ENCODE measurements around the gene OR6V1. TPM values are rescaled to one million over a fixed set of nuclear protein-coding genes. Genes with fewer than 3 reads are reported as not detected.

OR6V1 gene
- total RNA-seq, 4 donors from 2014 or later, result not detected

Other genes starting within 250 kb of the OR6V1 start
- 10 to 100 TPM; 20.0 to 46.2 (median 27.4) TPM for gene EPHB6, start 197.3 kb upstream of the OR6V1 start, total RNA-seq
- 1 to 10 TPM in 2 of 4 donors, under 1 TPM in 2; 0.25 to 2.9 (median 1.2) TPM for gene TRPV6, start 166.6 kb upstream of the OR6V1 start, total RNA-seq
- gene TRPV5, start 118.6 kb upstream of the OR6V1 start, total RNA-seq, result not detected
- gene LLCFC1, start 112.9 kb upstream of the OR6V1 start, total RNA-seq, result under 1 TPM in 1 of 4 donors, not detected in 3; 0.67 TPM
- gene KEL, start 90.0 kb upstream of the OR6V1 start, total RNA-seq, result 1 to 10 TPM in 1 of 4 donors, under 1 TPM in 3; 0.29 to 2.0 (median 0.49) TPM
- 1 to 10 TPM in 1 of 4 donors, not detected in 3; 1.2 TPM for gene OR9A2, start 25.2 kb upstream of the OR6V1 start, total RNA-seq
- not detected for gene PIP, start 79.7 kb downstream of the OR6V1 start, total RNA-seq
- not detected for gene TAS2R39, start 131.1 kb downstream of the OR6V1 start, total RNA-seq
- gene TAS2R40, start 169.7 kb downstream of the OR6V1 start, total RNA-seq, result not detected
- gene GSTK1, start 211.1 kb downstream of the OR6V1 start, total RNA-seq, result 100 to 1,000 TPM; 147 to 319 (median 220) TPM
- 10 to 100 TPM in 2 of 4 donors, 1 to 10 TPM in 2; 6.6 to 50.2 (median 19.6) TPM for gene TMEM139, start 232.6 kb downstream of the OR6V1 start, total RNA-seq
- 10 to 100 TPM; 13.0 to 21.7 (median 17.5) TPM for gene CASP2, start 236.0 kb downstream of the OR6V1 start, total RNA-seq